LNCAP (cell line): ENCODE data around the gene VGLL4.

Experiments
- CTCF ChIP-seq: fragments of 450-650 bp; IDR thresholded peaks from 2 replicates; pipeline ENCODE4 v1.5.1; 2017; ENCODE audit warnings: mild to moderate bottlenecking

The VGLL4 gene

GRCh38 chr3:11556851-11557644 is 86.7 kb downstream of the VGLL4 start:
- TF ChIP-seq CTCF = no peak

GRCh38 chr3:11555881-11556633 is 87.7 kb downstream of the VGLL4 start:
- no peak for TF ChIP-seq CTCF

- TF ChIP-seq CTCF = no peak
Measured at GRCh38 chr3:11555211-11555782, 88.4 kb downstream of the VGLL4 start.

- no peak for TF ChIP-seq CTCF
Measured at GRCh38 chr3:11554666-11555065, 89.0 kb downstream of the VGLL4 start.

- no peak for TF ChIP-seq CTCF
Measured at GRCh38 chr3:11554236-11554610, 89.5 kb downstream of the VGLL4 start.

- no peak for TF ChIP-seq CTCF
Measured at GRCh38 chr3:11553436-11554235, 90.1 kb downstream of the VGLL4 start.
